K562 (cell line): Measurements from ENCODE around the gene TMEM95. TPM values are rescaled to one million over a fixed set of nuclear protein-coding genes. Genes with fewer than 3 reads are reported as not detected.

ENCODE experiments used
- ATAC-seq: fragments of 200-7000 bp; cut with Tn5 transposase; 3 replicates; pipeline ENCODE4 v1.9.1; 2020; ENCODE audit warnings: moderate library complexity
- BruUV-seq: library from RNA; stranded (reverse); fragments of 400-500 nt; replicated peaks from 2 replicates; lab custom pipeline; 2021; lab: Mats Ljungman, UMichigan
- CTCF ChIA-PET: fragments of 300-600 bp; formaldehyde crosslinking; extraction: SDS; loops from one replicate; lab custom pipeline; 2021; ENCODE audit warnings: low intra/inter-chr PET ratio; lab: Yijun Ruan, JAX
- POLR2A ChIA-PET: fragments of 300-600, 350-650 bp; sonication (Branson Sonifier 250); formaldehyde crosslinking; extraction: SDS; loops from one replicate; lab custom pipeline; 2021; ENCODE audit warnings: antibody characterized with exemption, inconsistent platforms; lab: Yijun Ruan, JAX
- DNase-seq, 4 experiments: peaks; one replicate each; pipeline versions ENCODE4 v3.0.0 to v3.0.0-alpha.2; 2011 to 2018; ENCODE audit warnings: low spot score in 3 of 4, mixed read lengths in 3 of 4; ENCODE audit errors: extremely low read depth in 1 of 4
- FAIRE-seq: peaks from 2 replicates; lab custom pipeline; 2011; peaks lifted over from hg19 to GRCh38; lab: Jason Lieb, UNC
- H2AFZ ChIP-seq: 2 replicates; pipeline ENCODE4 v1.6.0; 2011; ENCODE audit warnings: low read depth, low read length, control low read depth, inconsistent platforms
- H3K27ac ChIP-seq: fragments of 200-600 bp; 3 replicates; pipeline ENCODE4 v1.8.0; 2011; ENCODE audit warnings: low read depth, mild to moderate bottlenecking, control low read depth, inconsistent platforms, low read length, moderate library complexity, mixed read lengths; ENCODE audit errors: extremely low read depth
- H3K27me3 ChIP-seq, 2 experiments: fragments of 300-600 bp in 1 of 2; 2 replicates in 1 of 2; 3 replicates in 1 of 2; pipeline versions ENCODE4 v1.6.0 to v1.8.0; 2011; ENCODE audit warnings: inconsistent platforms in 2 of 2, low read length in 2 of 2, mild to moderate bottlenecking in 1 of 2, mixed read lengths in 1 of 2, moderate library complexity in 1 of 2; ENCODE audit not compliant: control insufficient read depth in 2 of 2, insufficient read depth in 2 of 2
- H3K36me3 ChIP-seq: fragments of 300-600 bp; 3 replicates; pipeline ENCODE4 v1.8.0; 2011; ENCODE audit warnings: mild to moderate bottlenecking, low read length, inconsistent platforms; ENCODE audit not compliant: control insufficient read depth, insufficient read depth
- H3K4me1 ChIP-seq, 2 experiments: fragments of 200-600 bp in 1 of 2; replicated peaks in 1 of 2; 2 replicates in 1 of 2; 3 replicates in 1 of 2; pipeline versions ENCODE4 v1.5.1 to v1.8.0; 2011; ENCODE audit warnings: inconsistent platforms in 2 of 2, low read length in 2 of 2, mild to moderate bottlenecking in 1 of 2, mixed read lengths in 1 of 2, moderate library complexity in 1 of 2; ENCODE audit not compliant: control insufficient read depth in 2 of 2, insufficient read depth in 2 of 2
- H3K4me2 ChIP-seq: 2 replicates; pipeline ENCODE4 v1.6.1; 2011; ENCODE audit warnings: low read length, control low read depth, inconsistent platforms, mixed read lengths; ENCODE audit not compliant: insufficient read depth
- H3K4me3 ChIP-seq: fragments of 200-600 bp; sonication (generic), shearing (Covaris generic); 2 replicates; pipeline ENCODE4 v1.5.1; 2016; ENCODE audit warnings: control low read depth, inconsistent platforms
- H3K79me2 ChIP-seq: fragments of 200-600 bp; 3 replicates; pipeline ENCODE4 v1.8.0; 2011; ENCODE audit warnings: low read length, inconsistent platforms; ENCODE audit not compliant: control insufficient read depth, insufficient read depth
- H3K9ac ChIP-seq, 2 experiments: 2 replicates each; pipeline versions ENCODE4 v1.6.0 to v1.6.1; 2011; ENCODE audit warnings: low read depth in 2 of 2, low read length in 2 of 2, control low read depth in 1 of 2, inconsistent platforms in 1 of 2, mild to moderate bottlenecking in 1 of 2, mixed read lengths in 1 of 2; ENCODE audit not compliant: insufficient read depth in 1 of 2
- H3K9me1 ChIP-seq: one replicate; pipeline ENCODE4 v1.6.0; 2011; ENCODE audit warnings: inconsistent platforms, mild to moderate bottlenecking, low read length, moderate library complexity; ENCODE audit not compliant: control insufficient read depth, insufficient read depth
- H3K9me3 ChIP-seq: replicated peaks from 2 replicates; pipeline ENCODE4 v1.5.1; 2011; ENCODE audit warnings: low read depth, low read length, inconsistent platforms; ENCODE audit not compliant: control insufficient read depth, insufficient read depth
- H4K20me1 ChIP-seq: replicated peaks from 2 replicates; pipeline ENCODE4 v1.6.1; 2011; ENCODE audit warnings: low read length, inconsistent platforms, mixed read lengths; ENCODE audit not compliant: control insufficient read depth, insufficient read depth
- ATF2 ChIP-seq: sonication (generic); formaldehyde crosslinking; IDR thresholded peaks from 2 replicates; pipeline ENCODE4 v1.8.1; 2022; ENCODE audit warnings: missing genetic modification reagents
- CHD7 ChIP-seq: fragments of 200-600 bp; sonication (generic); IDR thresholded peaks from one replicate; pipeline ENCODE4 v1.6.1; 2012; ENCODE audit warnings: mild to moderate bottlenecking, low read depth, low read length, inconsistent platforms
- FIP1L1 ChIP-seq: fragments of 200-400 bp; formaldehyde crosslinking; IDR thresholded peaks from 2 replicates; pipeline ENCODE4 v1.6.1; 2018; ENCODE audit warnings: mild to moderate bottlenecking, low read depth, low read length; ENCODE audit not compliant: poor library complexity, severe bottlenecking
- FOXK2 ChIP-seq, 2 experiments: fragments of 450-650 bp; IDR thresholded peaks in 1 of 2; conservative IDR thresholded peaks in 1 of 2; 2 replicates each; pipeline ENCODE4 v1.6.1; 2016; ENCODE audit warnings: low read depth in 2 of 2, mild to moderate bottlenecking in 1 of 2
- ZBTB7A ChIP-seq: IDR thresholded peaks from 2 replicates; pipeline ENCODE4 v1.6.1; 2011; ENCODE audit warnings: low read depth, mild to moderate bottlenecking, low read length, moderate library complexity, borderline replicate concordance; ENCODE audit not compliant: control insufficient read depth
- WGBS: fragments of 100-300 bp; shearing (Covaris generic); methylation state at CpG from one replicate; pipeline ENCODE4 v1.1.6; 2016; ENCODE audit warnings: low coverage, mixed read lengths; ENCODE audit not compliant: insufficient coverage; ENCODE audit errors: missing lambda C conversion rate; 5-methylcytosine and 5-hydroxymethylcytosine counted together
- in situ Hi-C: fragments of 300-500 bp; cut with MboI; formaldehyde crosslinking; loops from 4 replicates; pipeline ENCODE4 v1.15.0; 2018; ENCODE audit warnings: inconsistent platforms, mixed read lengths
- intact Hi-C: fragments of 100-400 bp; cut with micrococcal nuclease; formaldehyde crosslinking; loops from 2 replicates; pipeline ENCODE4 v1.14.2; 2022
- polyA plus RNA-seq, 8 experiments: library from polyadenylated mRNA; depleted of rRNA in 4 of 8; stranded (reverse) in 5 of 8; unstranded in 3 of 8; fragments of >200 nt; fragmentation: Nextera tagmentation in 2 of 8; fragmentation: Illumina TruSeq in 1 of 8; extraction: Ambion mirVana in 2 of 8; extraction: Trizol in 1 of 8; gene quantifications; 2 replicates each; pipeline versions ENCODE4 v1.2.1 to v1.2.3, GENCODE V29; 2011 to 2014; ENCODE audit warnings: inconsistent platforms in 1 of 8, missing spikeins in 1 of 8
- total RNA-seq, 7 experiments: library from RNA; depleted of rRNA in 6 of 7; stranded (reverse); fragments of >200 nt in 6 of 7; fragmentation: Illumina TruSeq in 2 of 7; extraction: Trizol in 2 of 7; gene quantifications; 2 replicates each; pipeline versions ENCODE4 v1.2.1 to v1.2.3, GENCODE V29; 2011 to 2021; ENCODE audit warnings: low replicate concordance in 1 of 7

Gene TMEM95
- total and polyA plus RNA-seq, 9 of the 15 experiments (the other 6 are each of a cell fraction or from before 2014, with no cell fraction given): not detected

GRCh38 chr17:7406235-7406825, 51.4 kb downstream of the TMEM95 start:
- peaks cover 8% of the 10 kb centered on the region; the same call in 2 of the 3 replicates for H3K79me2 ChIP-seq
- no peak overlapping the region for H3K9ac ChIP-seq
- in situ Hi-C loops (no loop called here), intact Hi-C loops (no loop called here)
- POLR2A ChIA-PET: interaction anchor here (0.6 to 1.3 kb wide), 4 partner anchors 80 to 436 kb away, joined by 3 to 4 read pairs (median 4); partner anchors contain the start of gene SENP3
- H4K20me1 ChIP-seq: no peaks in the 10 kb centered on the region
- H3K4me2 ChIP-seq: no peak overlapping the region
- H3K9me3 ChIP-seq: no peaks in the 10 kb centered on the region
- peaks cover 11 to 27% of the 10 kb centered on the region in 2 experiments; a peak in 3 of 5 replicates for H3K4me1 ChIP-seq
- H2AFZ ChIP-seq: no peak overlapping the region
- H3K9me1 ChIP-seq: no peaks in the 10 kb centered on the region
- CTCF ChIA-PET: no interaction called here
- FAIRE-seq (no peak), ATAC-seq (no peak), DNase-seq (no peak)
- H3K36me3 ChIP-seq: 0 out of 3 replicates have a peak, but pooled peaks cover 6% of the 10 kb centered on the region
- 28% methylated on average over 2 of the region's 12 CpGs for WGBS
- BruUV-seq: no TSS peak
- H3K27me3 ChIP-seq: no peaks in the 10 kb centered on the region
- H3K27ac ChIP-seq: no peak overlapping the region
- no peak overlapping the region for H3K4me3 ChIP-seq
- TF ChIP-seq ZBTB7A: no peak
- no peak for TF ChIP-seq FOXK2 (conservative IDR thresholded peaks at IDR 0.05 in 1 of 2, IDR thresholded peaks at IDR 0.05 in 1 of 2; ENCODE audit: low read depth in 2 of 2)
- TF ChIP-seq CHD7: no peak
- no peak for TF ChIP-seq ATF2 (CRISPR knock-in tag)
- no peak for TF ChIP-seq FIP1L1
